DLD1 (cell line): Measurements from ENCODE around the gene PLEKHG4B.
"Not testable (repeated sequence)": the region's sequence is repeated elsewhere in the genome, so short reads cannot be mapped to it uniquely, and the experiment has no call there.

Experiments used
- in situ Hi-C: cut with HindIII; loops from 2 replicates; pipeline ENCODE4 v1.10.0; 2017; ENCODE audit warnings: low sequenced_read_pairs

Gene PLEKHG4B

DNA sequence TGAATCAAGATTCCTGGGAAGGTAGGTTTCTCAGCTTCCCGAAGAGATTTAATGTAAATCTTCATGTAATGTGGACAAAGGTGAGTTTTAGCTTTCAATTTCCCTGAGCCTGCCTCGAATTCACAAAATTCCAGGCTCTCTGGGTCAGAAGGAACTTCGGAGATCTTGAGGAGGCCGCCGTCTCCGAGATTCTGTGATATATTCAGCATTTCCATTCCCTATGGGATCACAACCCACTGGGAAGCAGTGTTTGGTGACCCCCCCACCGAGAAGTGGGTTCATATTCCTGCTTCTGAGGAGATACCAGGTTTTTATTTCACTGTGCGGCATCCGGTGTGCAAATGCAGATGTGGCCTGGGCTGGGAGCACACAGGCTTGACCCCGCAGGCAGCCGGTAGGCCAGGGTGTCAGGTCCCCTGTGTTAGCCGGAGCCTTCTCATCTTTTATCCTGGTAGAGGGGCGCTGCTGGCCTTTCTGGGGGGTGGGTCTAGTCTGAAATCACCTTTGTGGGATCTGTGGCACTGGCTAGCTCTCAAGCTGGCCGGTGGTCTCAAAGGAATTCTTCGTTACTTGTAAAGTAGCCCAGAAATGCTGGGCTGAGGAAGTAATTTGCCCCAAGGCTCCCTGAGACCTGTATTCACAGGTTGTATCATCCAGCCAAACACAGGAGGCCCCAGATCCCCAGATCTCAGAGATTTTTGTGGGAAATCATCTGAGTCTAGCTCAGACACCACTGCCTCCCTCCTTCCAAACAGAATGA, 1.4 kb downstream of the PLEKHG4B start:
- in situ Hi-C loops = no loop called here

GRCh38 chr5:94113-94892, 2.3 kb downstream of the PLEKHG4B start:
- in situ Hi-C loops = no loop called here

- in situ Hi-C loops = no loop called here
Measured at GRCh38 chr5:95241-95980, 3.4 kb downstream of the PLEKHG4B start.

DNA sequence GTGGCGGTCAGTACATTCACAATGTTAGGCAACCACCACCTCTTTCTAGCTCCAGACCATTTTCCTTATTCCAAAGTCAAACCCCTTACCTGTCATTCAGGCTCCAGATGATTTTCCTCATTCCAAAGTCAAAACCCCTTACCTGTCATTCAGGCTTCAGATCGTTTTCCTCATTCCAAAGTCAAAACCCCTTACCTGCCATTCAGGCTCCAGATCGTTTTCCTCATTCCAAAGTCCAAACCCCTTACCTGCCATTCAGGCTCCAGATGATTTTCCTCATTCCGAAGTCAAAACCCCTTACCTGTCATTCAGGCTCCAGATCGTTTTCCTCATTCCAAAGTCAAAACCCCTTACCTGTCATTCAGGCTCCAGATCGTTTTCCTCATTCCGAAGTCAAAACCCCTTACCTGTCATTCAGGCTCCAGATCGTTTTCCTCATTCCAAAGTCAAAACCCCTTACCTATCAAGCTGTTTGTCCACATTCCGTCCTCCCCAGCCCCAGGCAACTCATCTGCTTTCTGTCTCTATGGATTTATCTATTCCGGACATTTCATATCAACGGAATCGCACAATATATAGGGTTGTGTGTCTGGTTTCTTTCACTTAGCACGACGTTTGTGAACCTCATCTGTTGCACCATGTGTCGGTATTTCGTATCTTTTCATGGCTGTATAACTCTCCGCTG, 5.2 kb downstream of the PLEKHG4B start:
- in situ Hi-C loops = no loop called here

DNA sequence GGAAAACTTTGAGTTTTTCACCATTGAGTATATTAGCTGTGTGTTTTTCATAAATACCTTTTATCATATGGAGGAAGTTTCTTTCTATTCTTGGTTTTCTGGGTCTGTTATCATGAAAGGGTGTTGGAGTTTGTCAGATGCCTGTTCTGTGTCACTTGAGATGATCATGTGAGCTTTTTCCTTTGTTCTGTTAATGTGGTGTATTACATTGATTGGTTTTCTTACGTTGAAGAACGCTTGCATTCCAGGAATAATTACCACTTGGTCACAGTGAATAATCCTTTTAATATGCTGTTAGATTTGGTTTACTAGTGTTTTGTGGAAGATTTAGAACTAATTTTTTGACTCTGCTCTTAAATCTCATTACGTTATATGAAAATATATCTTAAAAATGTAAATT, 7.8 kb downstream of the PLEKHG4B start:
- in situ Hi-C loops = no loop called here

GRCh38 chr5:102411-103043, 10.6 kb downstream of the PLEKHG4B start:
- in situ Hi-C loops = no loop called here

GRCh38 chr5:104106-104505, 12.1 kb downstream of the PLEKHG4B start:
- in situ Hi-C loops = not testable (repeated sequence)

GRCh38 chr5:104778-105296, 12.9 kb downstream of the PLEKHG4B start:
- in situ Hi-C loops = no loop called here

- in situ Hi-C loops = no loop called here
Measured at GRCh38 chr5:105504-106070, 13.6 kb downstream of the PLEKHG4B start.

- in situ Hi-C loops = no loop called here
Measured at GRCh38 chr5:106587-106986, 14.6 kb downstream of the PLEKHG4B start.

GRCh38 chr5:107526-107925, 15.6 kb downstream of the PLEKHG4B start:
- in situ Hi-C loops = no loop called here

GRCh38 chr5:109826-110225, 17.9 kb downstream of the PLEKHG4B start:
- in situ Hi-C loops = no loop called here

GRCh38 chr5:110270-110888, 18.4 kb downstream of the PLEKHG4B start:
- in situ Hi-C loops = no loop called here

- in situ Hi-C loops = no loop called here
Measured at GRCh38 chr5:111171-111570, 19.2 kb downstream of the PLEKHG4B start.

GRCh38 chr5:119486-120097, 27.6 kb downstream of the PLEKHG4B start:
- in situ Hi-C loops = no loop called here

DNA sequence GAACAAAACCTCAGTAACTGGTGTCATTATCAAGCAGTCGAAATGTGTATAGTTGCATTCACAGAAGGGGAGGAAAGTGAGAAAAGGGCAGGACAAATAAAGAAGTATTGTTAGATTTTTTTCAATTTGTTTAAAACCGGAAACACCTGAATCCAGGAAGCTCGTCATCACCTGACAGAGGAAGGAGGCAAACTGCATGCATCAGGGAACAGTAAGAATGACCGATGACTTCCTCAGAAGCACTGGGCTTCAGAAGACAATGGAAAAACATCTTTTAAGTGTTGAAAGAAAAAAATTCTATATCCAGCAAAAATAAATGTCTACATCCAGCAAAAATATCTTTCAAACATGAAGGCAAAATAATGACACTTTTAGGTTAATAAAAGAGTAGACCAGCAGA, 29.5 kb downstream of the PLEKHG4B start:
- in situ Hi-C loops = no loop called here

DNA sequence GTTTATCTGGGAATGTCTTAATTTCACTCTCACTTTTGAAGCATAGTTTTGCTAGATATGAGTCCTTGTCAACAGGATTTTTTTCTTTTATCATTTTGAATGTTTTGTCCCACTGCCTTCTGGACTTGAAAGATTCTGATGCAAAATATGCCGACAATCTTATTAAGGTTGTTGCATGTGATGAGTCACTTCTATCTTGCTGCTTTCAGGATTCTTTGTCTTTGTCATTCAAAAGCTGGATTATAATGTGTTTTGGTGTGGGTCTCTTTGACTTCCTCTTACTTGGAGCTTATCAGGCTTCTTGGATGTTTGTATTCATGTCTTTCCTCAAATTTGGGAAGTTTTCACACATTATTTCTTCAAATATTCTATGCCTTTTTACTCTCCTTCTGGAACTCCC, 33.8 kb downstream of the PLEKHG4B start:
- in situ Hi-C loops = no loop called here

DNA sequence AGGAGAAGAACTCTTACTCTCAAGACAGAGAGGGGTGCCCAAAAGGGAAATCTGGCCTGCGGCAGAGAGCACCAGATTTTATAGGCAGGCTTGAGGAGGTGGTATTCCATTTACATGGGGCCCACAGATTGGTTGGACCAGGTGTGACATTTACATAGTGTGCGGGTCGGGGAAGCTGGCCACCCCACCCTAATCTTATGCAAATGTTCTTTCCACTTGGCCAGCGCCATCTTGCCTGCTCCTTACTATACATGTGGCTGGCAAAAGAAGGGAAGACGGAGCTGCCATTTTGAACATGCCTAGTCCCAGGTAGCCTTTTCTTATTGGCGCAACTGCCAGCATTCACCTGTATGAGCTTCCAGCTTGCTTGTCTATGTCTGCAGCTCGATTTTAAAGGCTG, 34.8 kb downstream of the PLEKHG4B start:
- in situ Hi-C loops = no loop called here

- in situ Hi-C loops = no loop called here
Measured at GRCh38 chr5:127886-128285, 35.9 kb downstream of the PLEKHG4B start.
